Measurements from ENCODE around the gene ZNF799.
"Not testable (repeated sequence)": the region's sequence is repeated elsewhere in the genome, so short reads cannot be mapped to it uniquely, and the experiment has no call there.

Gene ZNF799

GRCh38 chr19:12400633-12401502 lies at the start of gene ZNF799:
Gene ZNF799 (minus strand): TSS chr19:12401271. CDS start chr19:12401070, 201 bp downstream.
- DNase-seq, result peak; percentile 93

GRCh38 chr19:12450844-12451243 lies 49.8 kb upstream of the ZNF799 start:
- no peak for DNase-seq

GRCh38 chr19:12448808-12449207 lies 47.7 kb upstream of the ZNF799 start:
- DNase-seq, result no peak

GRCh38 chr19:12440541-12441316 lies 39.7 kb upstream of the ZNF799 start, which contains the start of gene ZNF443:
Gene ZNF443 (minus strand): TSS chr19:12441021. CDS start chr19:12440914, 107 bp downstream.
- peak; percentile 97 for DNase-seq

- peak; percentile 15 for DNase-seq
Measured at GRCh38 chr19:12439686-12440540, 38.8 kb upstream of the ZNF799 start.

- not testable (repeated sequence) for DNase-seq
Measured at GRCh38 chr19:12430726-12431299, 29.7 kb upstream of the ZNF799 start.

GRCh38 chr19:12425888-12426274 lies 24.8 kb upstream of the ZNF799 start:
- no peak for DNase-seq

- DNase-seq, result no peak
Measured at GRCh38 chr19:12425236-12425887, 24.3 kb upstream of the ZNF799 start.

- not testable (repeated sequence) for DNase-seq
Measured at GRCh38 chr19:12417273-12417672, 16.2 kb upstream of the ZNF799 start.

- DNase-seq, result peak; percentile 1
Measured at GRCh38 chr19:12411893-12412292, 10.8 kb upstream of the ZNF799 start.

GRCh38 chr19:12399901-12400632 lies 1.0 kb downstream of the ZNF799 start:
- peak; percentile 13 for DNase-seq

GRCh38 chr19:12391148-12391547 lies 9.9 kb downstream of the ZNF799 start:
- DNase-seq, result not testable (repeated sequence)

GRCh38 chr19:12386365-12386764 lies 14.7 kb downstream of the ZNF799 start:
- not testable (repeated sequence) for DNase-seq

- no peak for DNase-seq
Measured at GRCh38 chr19:12380444-12380737, 20.7 kb downstream of the ZNF799 start.

GRCh38 chr19:12379732-12380443 lies 21.2 kb downstream of the ZNF799 start:
- DNase-seq, result no peak

- DNase-seq, result no peak
Measured at GRCh38 chr19:12374026-12374425, 27.0 kb downstream of the ZNF799 start.

GRCh38 chr19:12365236-12366162 lies 35.6 kb downstream of the ZNF799 start, which contains the start of gene ZNF442:
Gene ZNF442 (minus strand): TSS chr19:12365683. CDS start chr19:12363631, 2,052 bp downstream.
- DNase-seq, result peak; percentile 96

- peak; percentile 9 for DNase-seq
Measured at GRCh38 chr19:12364391-12365235, 36.5 kb downstream of the ZNF799 start.
